KOPT-K1 (cell line): ENCODE data around the gene TROAP.

Source experiments
- H3K27ac ChIP-seq: fragments of 200-600 bp; sonication (generic); 2 replicates; pipeline ENCODE4 v1.5.1; 2016; ENCODE audit warnings: antibody characterized with exemption, mild to moderate bottlenecking, low read depth, low read length; ENCODE audit not compliant: poor library complexity, severe bottlenecking
- H3K36me3 ChIP-seq: fragments of 200-600 bp; sonication (generic); 2 replicates; pipeline ENCODE4 v1.5.1; 2017; ENCODE audit warnings: antibody characterized with exemption, mild to moderate bottlenecking, low read length, moderate library complexity; ENCODE audit not compliant: insufficient read depth
- H3K9me3 ChIP-seq: fragments of 200-600 bp; sonication (generic); 2 replicates; pipeline ENCODE4 v1.5.1; 2017; ENCODE audit warnings: antibody characterized with exemption, low read length, mild to moderate bottlenecking; ENCODE audit not compliant: insufficient read depth, poor library complexity, severe bottlenecking

Gene TROAP

GRCh38 chr12:49340971-49341776 is 18.1 kb downstream of the TROAP start:
- Histone ChIP-seq H3K9me3 (no peaks in the 10 kb centered on the region), H3K27ac (no peak overlapping the region), H3K36me3 (no peaks in the 10 kb centered on the region)

GRCh38 chr12:49341777-49342065 is 18.7 kb downstream of the TROAP start:
- Histone ChIP-seq H3K36me3 (no peaks in the 10 kb centered on the region), H3K27ac (no peak overlapping the region), H3K9me3 (no peaks in the 10 kb centered on the region)

- Histone ChIP-seq H3K27ac (no peak overlapping the region), H3K9me3 (no peaks in the 10 kb centered on the region), H3K36me3 (no peaks in the 10 kb centered on the region)
Measured at GRCh38 chr12:49342066-49342913, 19.2 kb downstream of the TROAP start.

- Histone ChIP-seq H3K9me3 (no peaks in the 10 kb centered on the region), H3K36me3 (no peaks in the 10 kb centered on the region), H3K27ac (no peak overlapping the region)
Measured at GRCh38 chr12:49342914-49343731, 20.1 kb downstream of the TROAP start.

GRCh38 chr12:49344486-49345050 is 21.5 kb downstream of the TROAP start:
- Histone ChIP-seq H3K27ac (no peak overlapping the region), H3K36me3 (no peaks in the 10 kb centered on the region), H3K9me3 (no peaks in the 10 kb centered on the region)

- H3K9me3 ChIP-seq: no peaks in the 10 kb centered on the region
- no peaks in the 10 kb centered on the region for H3K36me3 ChIP-seq
- no peak overlapping the region for H3K27ac ChIP-seq
Measured at GRCh38 chr12:49345051-49345824, 22.2 kb downstream of the TROAP start.

GRCh38 chr12:49345825-49346658 is 23.0 kb downstream of the TROAP start:
- no peaks in the 10 kb centered on the region for H3K9me3 ChIP-seq
- H3K36me3 ChIP-seq: no peaks in the 10 kb centered on the region
- no peak overlapping the region for H3K27ac ChIP-seq

GRCh38 chr12:49346659-49347310 is 23.7 kb downstream of the TROAP start, which contains the start of gene DNAJC22:
Gene DNAJC22, plus strand, starts transcription at chr12:49346888. Its CDS starts 1,985 bp downstream, at chr12:49348873.
- Histone ChIP-seq H3K9me3 (no peaks in the 10 kb centered on the region), H3K27ac (no peak within 1 kb of the TSS), H3K36me3 (no peaks in the 10 kb centered on the region)

- Histone ChIP-seq H3K36me3 (no peaks in the 10 kb centered on the region), H3K27ac (no peak overlapping the region), H3K9me3 (no peaks in the 10 kb centered on the region)
Measured at GRCh38 chr12:49347311-49348193, 24.5 kb downstream of the TROAP start.

- H3K36me3 ChIP-seq: no peaks in the 10 kb centered on the region
Measured at GRCh38 chr12:49348781-49349180, 25.7 kb downstream of the TROAP start.

GRCh38 chr12:49349266-49349665 is 26.2 kb downstream of the TROAP start:
- Histone ChIP-seq H3K27ac (no peak overlapping the region), H3K36me3 (no peaks in the 10 kb centered on the region), H3K9me3 (no peaks in the 10 kb centered on the region)

More at GRCh38 chr12:49348781-49349180, 25.7 kb downstream of the TROAP start:
- H3K27ac ChIP-seq: no peak overlapping the region
- H3K9me3 ChIP-seq: no peaks in the 10 kb centered on the region

GRCh38 chr12:49352351-49352750 is 29.3 kb downstream of the TROAP start:
- Histone ChIP-seq H3K36me3 (no peaks in the 10 kb centered on the region), H3K9me3 (no peaks in the 10 kb centered on the region), H3K27ac (no peak overlapping the region)
